Renal pelvis (tissue), 4 donors: ENCODE measurements around the gene STYXL1. TPM values are rescaled to one million over a fixed set of nuclear protein-coding genes. Genes with fewer than 3 reads are reported as not detected.
"Not testable (repeated sequence)": the region's sequence is repeated elsewhere in the genome, so short reads cannot be mapped to it uniquely, and the experiment has no call there.

Source experiments
- DNase-seq: peaks from one replicate; pipeline ENCODE4 v3.0.0-alpha.2; 2013
- polyA plus RNA-seq, 3 donors: library from polyadenylated mRNA; unstranded; fragments of 120-200 nt; gene quantifications; one replicate each; pipeline ENCODE4 v1.2.1, GENCODE V29; 2013; ENCODE audit not compliant: insufficient read length in 3 of 3

Gene STYXL1
- polyA plus RNA-seq, 3 donors, result 40.4 to 62.2 (median 46.1) TPM

GRCh38 chr7:76047305-76047810, 442 bp downstream of the STYXL1 start:
- DNase-seq, result no peak

DNA sequence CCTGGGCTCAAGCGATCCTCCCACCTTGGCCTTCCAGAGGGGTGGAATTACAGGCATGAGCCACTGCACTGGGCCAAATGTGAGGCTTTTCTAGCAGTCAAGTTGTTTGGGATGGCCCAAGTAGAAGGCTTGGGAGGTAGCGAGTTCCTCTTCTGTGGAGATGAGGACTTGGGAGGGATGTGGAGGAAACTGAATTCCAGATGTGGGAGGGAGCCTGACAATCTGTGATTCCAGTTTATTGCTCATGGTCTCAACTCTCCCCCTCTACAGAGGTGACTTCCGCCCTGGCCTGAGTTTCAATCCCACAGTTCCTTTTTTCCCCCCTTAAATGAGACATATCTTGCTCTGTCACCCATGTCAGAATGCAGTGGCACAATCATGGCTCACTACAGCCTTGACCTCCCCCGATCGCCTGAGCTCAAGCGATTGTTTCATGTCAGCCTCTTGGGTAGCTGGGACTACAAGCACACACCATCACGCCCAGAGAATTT, 3.4 kb downstream of the STYXL1 start:
- no peak for DNase-seq

DNA sequence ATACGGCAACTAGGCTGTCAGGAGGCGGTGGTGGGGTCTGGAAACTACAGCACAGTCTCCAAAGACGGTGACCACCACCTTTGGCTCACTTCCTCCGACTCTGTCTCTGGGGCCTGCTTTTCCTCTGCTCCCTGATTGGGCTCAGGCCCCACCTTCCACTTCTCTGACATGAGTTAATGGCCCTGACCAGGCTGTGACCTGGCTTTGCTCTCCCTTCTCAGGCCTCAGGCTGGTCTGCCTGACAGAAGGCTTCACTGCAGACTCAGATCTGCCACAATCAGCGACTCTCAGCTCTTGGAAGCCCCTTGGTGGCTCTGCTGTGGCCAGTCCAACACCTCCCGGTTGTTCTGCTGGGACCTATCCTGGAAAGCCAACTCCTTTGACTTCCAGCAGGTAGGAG, 7.7 kb downstream of the STYXL1 start:
- no peak for DNase-seq

- DNase-seq, result no peak
Observed at GRCh38 chr7:76037310-76037709, 10.5 kb downstream of the STYXL1 start.

DNA sequence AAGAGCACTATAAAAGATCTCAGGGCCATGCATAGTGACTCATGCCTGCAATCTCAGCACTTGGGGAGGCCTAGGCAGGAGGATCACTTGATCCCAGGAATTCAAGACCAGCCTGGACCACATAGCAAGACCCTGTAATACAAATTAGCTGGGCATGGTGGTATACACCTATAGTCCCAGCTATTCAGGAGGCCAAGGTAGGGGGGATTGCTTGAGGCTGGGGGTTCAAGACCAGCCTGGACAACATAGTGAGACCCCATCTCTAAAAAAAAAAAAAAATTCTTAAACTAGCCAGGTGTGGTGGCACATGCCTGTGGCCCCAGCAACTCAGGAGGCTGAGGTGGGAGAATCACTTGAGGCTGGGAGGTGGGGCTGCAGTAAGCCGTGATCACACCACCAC, 15.8 kb downstream of the STYXL1 start:
- DNase-seq, result no peak

- DNase-seq, result not testable (repeated sequence)
Observed at GRCh38 chr7:76029682-76030081, 18.1 kb downstream of the STYXL1 start.

DNA sequence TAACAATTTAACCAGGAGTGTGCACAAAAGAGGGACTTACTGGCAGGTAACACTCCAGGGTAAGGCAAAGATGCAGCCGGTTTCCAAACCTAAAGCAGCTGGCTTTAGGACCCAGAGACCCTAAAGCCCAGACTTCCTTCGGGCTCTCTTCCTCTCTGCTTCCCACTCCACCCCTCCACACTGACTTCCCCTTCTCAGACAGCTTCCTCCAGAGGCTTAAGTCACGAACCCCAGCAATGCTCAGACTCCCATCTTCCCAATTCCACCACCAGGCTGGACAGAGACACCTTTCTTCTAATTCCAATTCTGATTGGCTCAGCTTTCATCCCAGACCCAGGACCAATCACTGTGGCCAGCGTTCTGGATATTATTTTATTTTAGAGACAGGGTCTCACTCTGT, 24.8 kb downstream of the STYXL1 start:
- no peak for DNase-seq

DNA sequence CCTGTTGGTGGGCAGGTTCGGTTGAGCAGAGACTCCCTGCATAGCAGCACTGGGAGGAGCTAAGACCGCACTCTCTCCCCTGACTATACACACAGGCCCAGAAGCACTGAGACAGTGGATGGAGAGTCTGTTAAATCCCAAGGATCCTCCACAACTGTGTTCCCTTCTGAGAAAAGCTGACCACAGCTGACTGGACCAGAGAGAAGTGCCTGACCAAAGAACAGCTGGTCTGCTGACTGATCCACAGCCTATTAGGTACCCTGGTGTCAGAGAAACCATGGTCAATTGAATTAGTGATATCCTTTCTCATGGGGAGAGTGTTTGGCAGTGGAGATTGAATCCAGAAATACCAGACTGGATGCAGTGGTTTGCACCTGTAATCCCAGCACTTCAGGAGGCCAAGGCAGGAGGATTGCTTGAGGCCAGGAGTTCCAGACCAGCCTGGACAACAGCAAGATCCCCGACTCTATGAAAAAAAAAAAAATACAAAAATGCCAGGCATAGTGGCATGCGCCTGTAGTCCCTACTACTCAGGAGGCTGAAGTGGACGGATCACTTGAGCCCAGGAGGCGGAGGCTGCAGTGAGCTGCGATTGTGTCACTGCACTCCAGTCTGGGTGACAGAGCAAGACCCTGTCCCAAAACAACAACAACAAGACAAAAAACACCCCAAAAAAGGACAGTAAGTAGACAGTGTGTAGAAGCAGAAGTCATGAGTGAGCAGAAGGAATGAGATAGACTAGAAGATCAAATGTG, 25.6 kb downstream of the STYXL1 start:
- DNase-seq, result no peak

DNA sequence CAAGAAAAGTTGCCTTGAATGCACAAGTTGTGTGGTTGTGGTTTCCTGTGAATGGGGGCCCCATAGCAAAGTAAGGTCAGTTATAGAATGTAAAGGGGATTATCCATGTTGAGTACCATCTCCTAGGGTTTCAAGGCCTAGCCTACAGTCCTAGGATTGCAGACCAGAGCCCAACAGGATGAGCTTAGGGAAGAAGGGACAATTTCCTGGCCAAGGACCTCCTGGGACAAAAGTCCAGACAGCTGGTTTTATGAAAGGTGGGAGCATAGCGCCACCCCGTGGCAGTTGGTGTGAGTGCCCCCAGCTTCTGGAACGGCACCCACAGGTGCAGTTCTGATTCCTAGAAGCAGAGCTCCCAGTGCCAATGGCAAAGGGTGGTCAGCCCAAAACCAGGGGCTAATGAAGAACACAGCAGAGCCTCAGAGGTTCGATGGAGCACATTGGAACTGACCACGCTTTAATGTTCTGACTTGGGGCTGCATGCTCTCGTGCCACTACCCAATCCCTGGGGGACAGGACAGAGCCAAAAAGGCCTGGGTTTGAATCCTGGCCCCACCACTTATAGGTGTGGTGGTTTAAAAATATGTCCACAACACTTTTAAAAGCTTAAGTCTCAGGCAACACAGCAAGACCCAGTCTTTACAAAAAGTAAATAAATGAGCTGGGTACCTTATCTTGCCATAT, 27.6 kb downstream of the STYXL1 start:
- DNase-seq, result peak; percentile 52

- DNase-seq, result not testable (repeated sequence)
Observed at GRCh38 chr7:76018520-76018919, 29.3 kb downstream of the STYXL1 start.

GRCh38 chr7:76016191-76016947, 31.4 kb downstream of the STYXL1 start:
- DNase-seq, result no peak

GRCh38 chr7:76011442-76011861, 36.3 kb downstream of the STYXL1 start:
- no peak for DNase-seq

DNA sequence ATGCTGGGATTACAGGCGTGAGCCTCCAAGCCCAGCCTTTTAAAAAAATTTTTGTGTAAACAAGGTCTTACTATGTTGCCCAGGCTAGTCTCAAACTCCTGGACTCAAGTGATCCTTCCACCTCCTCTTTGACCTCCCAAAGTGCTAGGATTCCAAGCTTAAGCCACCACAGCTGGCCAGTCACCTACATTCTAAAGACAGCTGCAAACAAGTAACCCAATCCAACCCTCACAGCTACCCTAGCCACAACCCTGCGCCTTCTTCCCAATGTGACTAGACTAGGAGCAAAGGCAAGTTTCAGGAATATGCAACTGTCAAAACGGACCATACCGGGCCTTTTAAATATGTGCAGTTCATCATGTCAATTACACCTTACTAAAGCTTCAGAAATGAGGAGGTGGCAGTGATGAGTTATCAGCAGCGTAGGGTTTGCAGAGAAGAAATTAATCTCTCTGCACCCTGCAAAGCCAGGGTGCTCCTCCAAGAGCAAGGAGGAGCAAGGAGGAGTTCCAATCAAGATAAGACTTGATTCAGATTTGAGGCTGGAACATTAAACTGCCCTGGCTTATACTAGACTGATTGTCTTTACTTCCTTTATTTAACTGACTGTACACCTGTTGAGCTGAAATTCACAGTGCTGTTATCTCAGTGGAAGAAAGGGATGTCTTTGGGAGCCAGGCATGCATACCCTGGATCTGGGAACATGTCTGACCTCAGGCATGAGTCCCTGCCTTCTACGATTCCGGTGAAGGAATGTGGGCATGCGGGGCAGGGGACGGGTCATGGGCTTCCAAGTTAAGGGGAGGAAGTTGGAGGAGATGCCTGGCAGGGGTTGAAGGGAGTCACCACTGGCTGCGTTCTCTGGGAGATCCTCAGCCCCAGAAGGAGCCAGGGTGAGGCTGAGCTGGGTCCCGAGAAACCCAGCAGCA, 37.9 kb downstream of the STYXL1 start:
- DNase-seq, result no peak

DNA sequence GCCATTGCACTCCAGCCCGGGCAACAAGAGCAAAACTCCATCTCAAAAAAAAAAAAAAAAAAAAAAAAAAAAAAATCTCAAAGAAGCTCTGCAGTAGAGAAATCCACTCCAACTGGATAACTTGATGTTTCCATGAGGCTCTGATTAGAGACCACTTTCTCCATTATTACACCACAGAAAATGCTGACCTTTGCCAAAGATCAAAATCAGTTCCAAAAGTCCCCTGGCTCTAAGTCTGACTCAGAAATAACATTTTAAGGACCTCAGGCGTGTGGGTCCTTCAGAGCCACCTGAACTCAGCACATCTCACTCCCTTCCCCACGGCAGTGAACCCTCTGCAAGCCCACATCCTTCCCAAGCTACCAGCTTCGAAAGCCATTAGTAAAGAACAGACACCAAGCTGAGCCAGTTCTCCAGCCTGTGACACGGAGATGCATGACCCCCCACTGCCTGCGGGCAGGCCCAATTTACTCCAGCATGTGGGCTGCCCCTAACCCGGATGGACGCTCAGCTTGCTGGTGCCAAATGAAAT, 39.6 kb downstream of the STYXL1 start:
- no peak for DNase-seq

DNA sequence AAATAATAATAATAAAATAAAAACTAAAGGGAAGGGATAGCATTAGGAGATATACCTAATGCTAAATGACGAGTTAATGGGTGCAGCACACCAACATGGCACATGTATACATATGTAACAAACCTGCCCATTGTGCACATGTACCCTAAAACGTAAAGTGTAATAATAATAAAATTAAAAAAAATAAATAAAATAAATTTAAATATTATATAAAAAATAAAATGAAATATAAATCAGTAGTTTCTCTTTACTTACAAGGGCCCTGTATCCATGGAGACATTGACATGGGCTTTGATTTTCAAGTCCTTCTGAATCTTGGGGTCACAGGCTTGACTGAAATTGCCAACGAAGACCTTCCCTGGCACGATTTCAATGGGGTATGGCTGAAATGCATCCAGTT, 42.8 kb downstream of the STYXL1 start:
- DNase-seq, result not testable (repeated sequence)

GRCh38 chr7:76003351-76003750, 44.4 kb downstream of the STYXL1 start:
- DNase-seq, result no peak

- DNase-seq, result no peak
Observed at GRCh38 chr7:76002822-76003221, 45.0 kb downstream of the STYXL1 start.

- no peak for DNase-seq
Observed at GRCh38 chr7:76002139-76002538, 45.7 kb downstream of the STYXL1 start.

DNA sequence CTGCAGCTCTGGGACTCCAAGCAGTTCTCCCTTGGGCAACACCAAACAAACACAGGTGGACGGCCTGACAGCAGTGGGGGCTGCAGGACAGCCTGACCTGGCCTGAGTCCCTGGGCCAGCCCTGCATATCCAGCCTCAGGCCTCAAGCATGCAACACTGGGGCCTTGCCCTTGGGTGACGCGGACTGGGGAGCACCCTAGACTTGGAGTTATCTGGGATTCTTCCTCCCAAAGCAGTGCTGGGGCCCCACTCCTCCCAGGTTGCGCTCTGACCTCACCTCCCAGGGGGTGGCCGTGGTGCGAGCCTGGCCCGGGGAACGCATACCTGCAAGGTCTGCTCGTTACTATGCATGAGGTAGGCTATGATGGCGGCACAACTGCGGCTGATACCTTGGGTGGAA, 47.2 kb downstream of the STYXL1 start:
- no peak for DNase-seq

- DNase-seq, result no peak
Observed at GRCh38 chr7:75998038-75998437, 49.8 kb downstream of the STYXL1 start.

DNA sequence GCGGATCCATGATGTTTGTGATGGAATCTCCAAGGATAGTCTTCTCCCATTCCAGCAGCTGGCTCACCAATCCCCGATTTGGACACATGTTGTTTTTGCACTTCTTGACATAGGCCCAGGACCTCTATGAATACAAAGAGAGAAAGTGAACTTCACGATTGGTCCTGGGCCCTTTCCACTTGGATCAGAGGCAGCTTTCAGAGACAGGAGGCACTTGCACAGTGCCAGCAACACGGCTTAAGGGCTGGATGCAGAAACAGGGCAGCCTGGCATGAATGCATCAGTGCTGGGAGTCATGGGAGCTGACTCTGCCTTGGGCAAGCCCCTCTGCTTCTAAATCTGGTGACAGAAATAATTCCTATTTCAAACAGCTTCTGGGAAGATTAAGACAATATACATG, 51.3 kb downstream of the STYXL1 start:
- DNase-seq, result no peak
